IMR-90 (cell line): ENCODE data around the gene NT5DC2.

Experiments
- CEBPB ChIP-seq: IDR thresholded peaks from 2 replicates; pipeline ENCODE4 v1.6.1; 2012; ENCODE audit warnings: low read depth, low read length, improper control_type of control experiment
- CHD1 ChIP-seq: IDR thresholded peaks from 2 replicates; pipeline ENCODE4 v1.6.1; 2012; ENCODE audit warnings: low read depth, low read length, improper control_type of control experiment
- FOS ChIP-seq: fragments of 150-350 bp; IDR thresholded peaks from 2 replicates; pipeline ENCODE4 v1.6.1; 2016; ENCODE audit warnings: low read depth, low read length
- MXI1 ChIP-seq: IDR thresholded peaks from 2 replicates; pipeline ENCODE4 v1.6.1; 2012; ENCODE audit warnings: low read depth, mild to moderate bottlenecking, low read length, moderate library complexity, borderline replicate concordance
- NFE2L2 ChIP-seq: fragments of 150-350 bp; IDR thresholded peaks from 2 replicates; pipeline ENCODE4 v1.6.1; 2016; ENCODE audit warnings: low read depth, mild to moderate bottlenecking, low read length
- POLR2A ChIP-seq: IDR thresholded peaks from 2 replicates; pipeline ENCODE4 v1.6.1; 2012; ENCODE audit warnings: mild to moderate bottlenecking, low read depth, low read length
- RAD21 ChIP-seq: IDR thresholded peaks from 2 replicates; pipeline ENCODE4 v1.6.1; 2012; ENCODE audit warnings: low read length, improper control_type of control experiment
- SMC3 ChIP-seq: fragments of 150-350 bp; IDR thresholded peaks from 2 replicates; pipeline ENCODE4 v1.6.1; 2016; ENCODE audit warnings: low read depth, mild to moderate bottlenecking, antibody characterized with exemption, low read length, moderate library complexity
- TF ChIP-seq, protein P1 (sequence below): conservative IDR thresholded peaks from 2 replicates; pipeline ENCODE4 v1.5.1; 2012; ENCODE audit warnings: mild to moderate bottlenecking, low read depth, low read length, improper control_type of control experiment
- TF ChIP-seq, protein P2 (sequence below): fragments of 150-350 bp; IDR thresholded peaks from 2 replicates; pipeline ENCODE4 v1.6.1; 2017; ENCODE audit warnings: mild to moderate bottlenecking, antibody characterized with exemption, low read length, low read depth
- TF ChIP-seq, protein P3 (sequence below): fragments of 150-350 bp; IDR thresholded peaks from 2 replicates; pipeline ENCODE4 v1.6.1; 2016; ENCODE audit warnings: low read depth, mild to moderate bottlenecking, low read length, moderate library complexity, borderline replicate concordance

DNA sequence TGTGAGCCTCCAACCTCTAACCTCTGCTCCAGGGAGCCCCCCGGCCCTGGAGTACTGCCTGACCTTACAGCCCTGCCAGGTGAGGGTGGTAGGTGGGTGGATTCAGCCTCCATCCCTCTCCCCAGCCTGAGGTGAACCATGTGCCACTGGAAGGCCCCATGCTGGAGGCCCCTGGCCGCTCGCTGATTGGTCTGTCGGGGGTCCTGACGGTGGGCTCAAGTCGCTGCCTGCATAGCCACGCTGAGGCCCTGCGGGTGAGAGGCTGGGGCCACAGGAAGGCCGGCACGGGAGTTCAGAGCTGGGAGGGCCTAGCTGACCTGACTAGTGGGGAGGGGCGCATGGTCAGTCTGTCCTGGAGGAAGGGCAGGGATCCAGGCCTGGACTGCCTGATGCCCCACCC is 19.1 kb downstream of the NT5DC2 start:
- TF ChIP-seq CEBPB (no peak), POLR2A (no peak), NFE2L2 (no peak), RAD21 (no peak), SMC3 (no peak), MXI1 (no peak), FOS (no peak), CHD1 (no peak)
- TF ChIP-seq, protein P1, sequence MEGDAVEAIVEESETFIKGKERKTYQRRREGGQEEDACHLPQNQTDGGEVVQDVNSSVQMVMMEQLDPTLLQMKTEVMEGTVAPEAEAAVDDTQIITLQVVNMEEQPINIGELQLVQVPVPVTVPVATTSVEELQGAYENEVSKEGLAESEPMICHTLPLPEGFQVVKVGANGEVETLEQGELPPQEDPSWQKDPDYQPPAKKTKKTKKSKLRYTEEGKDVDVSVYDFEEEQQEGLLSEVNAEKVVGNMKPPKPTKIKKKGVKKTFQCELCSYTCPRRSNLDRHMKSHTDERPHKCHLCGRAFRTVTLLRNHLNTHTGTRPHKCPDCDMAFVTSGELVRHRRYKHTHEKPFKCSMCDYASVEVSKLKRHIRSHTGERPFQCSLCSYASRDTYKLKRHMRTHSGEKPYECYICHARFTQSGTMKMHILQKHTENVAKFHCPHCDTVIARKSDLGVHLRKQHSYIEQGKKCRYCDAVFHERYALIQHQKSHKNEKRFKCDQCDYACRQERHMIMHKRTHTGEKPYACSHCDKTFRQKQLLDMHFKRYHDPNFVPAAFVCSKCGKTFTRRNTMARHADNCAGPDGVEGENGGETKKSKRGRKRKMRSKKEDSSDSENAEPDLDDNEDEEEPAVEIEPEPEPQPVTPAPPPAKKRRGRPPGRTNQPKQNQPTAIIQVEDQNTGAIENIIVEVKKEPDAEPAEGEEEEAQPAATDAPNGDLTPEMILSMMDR, result no peak
- TF ChIP-seq, protein P2, sequence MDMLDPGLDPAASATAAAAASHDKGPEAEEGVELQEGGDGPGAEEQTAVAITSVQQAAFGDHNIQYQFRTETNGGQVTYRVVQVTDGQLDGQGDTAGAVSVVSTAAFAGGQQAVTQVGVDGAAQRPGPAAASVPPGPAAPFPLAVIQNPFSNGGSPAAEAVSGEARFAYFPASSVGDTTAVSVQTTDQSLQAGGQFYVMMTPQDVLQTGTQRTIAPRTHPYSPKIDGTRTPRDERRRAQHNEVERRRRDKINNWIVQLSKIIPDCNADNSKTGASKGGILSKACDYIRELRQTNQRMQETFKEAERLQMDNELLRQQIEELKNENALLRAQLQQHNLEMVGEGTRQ, result no peak
- TF ChIP-seq, protein P3, sequence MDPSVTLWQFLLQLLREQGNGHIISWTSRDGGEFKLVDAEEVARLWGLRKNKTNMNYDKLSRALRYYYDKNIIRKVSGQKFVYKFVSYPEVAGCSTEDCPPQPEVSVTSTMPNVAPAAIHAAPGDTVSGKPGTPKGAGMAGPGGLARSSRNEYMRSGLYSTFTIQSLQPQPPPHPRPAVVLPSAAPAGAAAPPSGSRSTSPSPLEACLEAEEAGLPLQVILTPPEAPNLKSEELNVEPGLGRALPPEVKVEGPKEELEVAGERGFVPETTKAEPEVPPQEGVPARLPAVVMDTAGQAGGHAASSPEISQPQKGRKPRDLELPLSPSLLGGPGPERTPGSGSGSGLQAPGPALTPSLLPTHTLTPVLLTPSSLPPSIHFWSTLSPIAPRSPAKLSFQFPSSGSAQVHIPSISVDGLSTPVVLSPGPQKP, result no peak
